Uterus (tissue), 2 donors: ENCODE results near the gene SMIM10L1.

Experiments
- POLR2A ChIP-seq, 2 donors: fragments of 450-650 bp; IDR thresholded peaks; one replicate each; pipeline ENCODE4 v1.6.1; 2016; ENCODE audit warnings: antibody characterized with exemption in 2 of 2, mild to moderate bottlenecking in 1 of 2, moderate library complexity in 1 of 2
- TF ChIP-seq, protein P1 (sequence below), 4 experiments: fragments of 200-600 bp in 2 of 4; fragments of 450-650 bp in 2 of 4; sonication (generic) in 2 of 4; IDR thresholded peaks; one replicate each; pipeline ENCODE4 v1.5.1; 2016 to 2019; ENCODE audit warnings: antibody characterized with exemption in 4 of 4, mild to moderate bottlenecking in 2 of 4, moderate library complexity in 1 of 4

DNA sequence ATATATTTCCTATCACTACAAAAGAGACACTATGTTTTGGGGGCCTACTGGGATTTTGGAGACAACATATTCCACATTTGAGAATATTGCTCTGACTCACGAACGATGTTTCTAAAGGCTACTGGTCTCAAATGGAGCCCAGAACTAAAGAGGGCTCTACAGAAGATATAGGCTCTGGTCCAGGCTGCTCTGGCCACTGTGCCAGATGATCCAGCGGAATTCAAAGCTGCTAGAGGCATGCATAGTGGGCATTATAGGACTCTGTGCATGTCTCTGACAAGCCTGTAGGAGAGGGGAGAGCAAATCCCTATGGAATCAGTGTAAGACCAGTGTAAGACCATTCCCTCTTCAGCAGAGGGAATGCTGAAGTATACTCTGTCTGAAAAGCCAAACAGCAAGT lies 40.6 kb upstream of the SMIM10L1 start:
- TF ChIP-seq, protein P1, sequence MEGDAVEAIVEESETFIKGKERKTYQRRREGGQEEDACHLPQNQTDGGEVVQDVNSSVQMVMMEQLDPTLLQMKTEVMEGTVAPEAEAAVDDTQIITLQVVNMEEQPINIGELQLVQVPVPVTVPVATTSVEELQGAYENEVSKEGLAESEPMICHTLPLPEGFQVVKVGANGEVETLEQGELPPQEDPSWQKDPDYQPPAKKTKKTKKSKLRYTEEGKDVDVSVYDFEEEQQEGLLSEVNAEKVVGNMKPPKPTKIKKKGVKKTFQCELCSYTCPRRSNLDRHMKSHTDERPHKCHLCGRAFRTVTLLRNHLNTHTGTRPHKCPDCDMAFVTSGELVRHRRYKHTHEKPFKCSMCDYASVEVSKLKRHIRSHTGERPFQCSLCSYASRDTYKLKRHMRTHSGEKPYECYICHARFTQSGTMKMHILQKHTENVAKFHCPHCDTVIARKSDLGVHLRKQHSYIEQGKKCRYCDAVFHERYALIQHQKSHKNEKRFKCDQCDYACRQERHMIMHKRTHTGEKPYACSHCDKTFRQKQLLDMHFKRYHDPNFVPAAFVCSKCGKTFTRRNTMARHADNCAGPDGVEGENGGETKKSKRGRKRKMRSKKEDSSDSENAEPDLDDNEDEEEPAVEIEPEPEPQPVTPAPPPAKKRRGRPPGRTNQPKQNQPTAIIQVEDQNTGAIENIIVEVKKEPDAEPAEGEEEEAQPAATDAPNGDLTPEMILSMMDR (IDR thresholded peaks at IDR 0.05): no peak
- no peak for TF ChIP-seq POLR2A (IDR thresholded peaks at IDR 0.05)
